A673 (cell line): ENCODE results near the gene ERFL.

Experiments
- EZH2 ChIP-seq: fragments of 200-600 bp; sonication (generic); IDR thresholded peaks from 2 replicates; pipeline ENCODE4 v1.6.1; 2017; ENCODE audit warnings: borderline replicate concordance, low read depth, mild to moderate bottlenecking, mixed read lengths, antibody characterized with exemption, low read length; ENCODE audit not compliant: poor library complexity, severe bottlenecking
- TF ChIP-seq, protein P1 (sequence below): fragments of 300-800, 200-600 bp; sonication (generic); conservative IDR thresholded peaks from 2 replicates; pipeline ENCODE4 v1.5.1; 2017; ENCODE audit warnings: low read depth, mild to moderate bottlenecking, antibody characterized with exemption, low read length, moderate library complexity, mixed read lengths

DNA sequence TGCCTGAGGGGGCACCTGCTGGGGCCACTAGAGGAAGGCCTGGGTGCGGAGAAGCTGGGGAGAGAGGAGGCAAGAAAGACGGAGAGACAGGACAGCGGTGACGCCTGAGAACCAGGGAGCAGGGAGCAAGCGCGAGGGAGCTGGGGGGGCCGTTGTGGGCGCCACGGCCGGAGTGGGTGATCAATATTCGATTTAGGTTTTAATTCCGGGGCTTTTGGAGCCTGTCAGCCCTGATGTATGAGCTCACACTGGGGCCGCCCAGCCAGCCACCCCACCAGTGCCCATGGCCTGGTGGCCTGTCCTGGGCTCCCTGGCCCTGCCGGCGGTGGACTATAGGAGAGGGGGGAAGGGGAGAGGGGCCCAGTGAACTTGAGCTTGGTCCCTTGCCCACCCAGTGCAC lies 8.7 kb upstream of the ERFL start:
- TF ChIP-seq, protein P1, sequence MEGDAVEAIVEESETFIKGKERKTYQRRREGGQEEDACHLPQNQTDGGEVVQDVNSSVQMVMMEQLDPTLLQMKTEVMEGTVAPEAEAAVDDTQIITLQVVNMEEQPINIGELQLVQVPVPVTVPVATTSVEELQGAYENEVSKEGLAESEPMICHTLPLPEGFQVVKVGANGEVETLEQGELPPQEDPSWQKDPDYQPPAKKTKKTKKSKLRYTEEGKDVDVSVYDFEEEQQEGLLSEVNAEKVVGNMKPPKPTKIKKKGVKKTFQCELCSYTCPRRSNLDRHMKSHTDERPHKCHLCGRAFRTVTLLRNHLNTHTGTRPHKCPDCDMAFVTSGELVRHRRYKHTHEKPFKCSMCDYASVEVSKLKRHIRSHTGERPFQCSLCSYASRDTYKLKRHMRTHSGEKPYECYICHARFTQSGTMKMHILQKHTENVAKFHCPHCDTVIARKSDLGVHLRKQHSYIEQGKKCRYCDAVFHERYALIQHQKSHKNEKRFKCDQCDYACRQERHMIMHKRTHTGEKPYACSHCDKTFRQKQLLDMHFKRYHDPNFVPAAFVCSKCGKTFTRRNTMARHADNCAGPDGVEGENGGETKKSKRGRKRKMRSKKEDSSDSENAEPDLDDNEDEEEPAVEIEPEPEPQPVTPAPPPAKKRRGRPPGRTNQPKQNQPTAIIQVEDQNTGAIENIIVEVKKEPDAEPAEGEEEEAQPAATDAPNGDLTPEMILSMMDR, result no peak
- TF ChIP-seq EZH2, result no peak
